Activated B cell treated with CpG ODN at 0.5 μM for 24 hours (primary cell): ENCODE results near the gene THRA. TPM values are rescaled to one million over a fixed set of nuclear protein-coding genes. Genes with fewer than 3 reads are reported as not detected.
A peak's percentile ranks its signal among the peaks of the same experiment; 100 is the strongest.

ENCODE experiments used
- ATAC-seq: fragments of 200-7000 bp; cut with Tn5 transposase; one replicate; pipeline ENCODE4 v1.10.0; 2021; ENCODE audit warnings: low read depth, mild to moderate bottlenecking, moderate library complexity
- CTCF ChIA-PET: fragments of 350-600 bp; sonication (Branson Sonifier 250); formaldehyde crosslinking; loops from one replicate; lab custom pipeline; 2021; ENCODE audit warnings: antibody characterized with exemption; lab: Charles Lee
- POLR2A ChIA-PET: fragments of 350-600 bp; sonication (Branson Sonifier 250); formaldehyde crosslinking; loops from one replicate; lab custom pipeline; 2021; ENCODE audit warnings: antibody characterized with exemption; lab: Charles Lee
- DNase-seq: peaks from one replicate; pipeline ENCODE4 v3.0.0; 2022
- H3K27ac Mint-ChIP-seq: one replicate; pipeline ENCODE4 v1.8.0; 2020; ENCODE audit warnings: mixed read lengths
- H3K27me3 Mint-ChIP-seq: one replicate; pipeline ENCODE4 v1.8.0; 2021; ENCODE audit warnings: mixed read lengths
- H3K36me3 Mint-ChIP-seq: one replicate; pipeline ENCODE4 v1.8.0; 2021; ENCODE audit warnings: low read depth, mixed read lengths
- H3K4me1 Mint-ChIP-seq: one replicate; pipeline ENCODE4 v1.8.0; 2021; ENCODE audit warnings: mixed read lengths
- H3K4me3 Mint-ChIP-seq: one replicate; pipeline ENCODE4 v1.8.0; 2020; ENCODE audit warnings: mild to moderate bottlenecking, mixed read lengths
- H3K9me3 Mint-ChIP-seq: one replicate; pipeline ENCODE4 v1.8.0; 2020; ENCODE audit warnings: mixed read lengths
- intact Hi-C: fragments of 100-400 bp; cut with micrococcal nuclease; formaldehyde crosslinking; loops from one replicate; pipeline ENCODE4 v1.15.1; 2024
- total RNA-seq: library from RNA; stranded (reverse); gene quantifications from 2 replicates; pipeline ENCODE4 v1.2.3, GENCODE V29; 2022
- TF ChIP-seq, protein P1 (sequence below): fragments of 200-600 bp; IDR thresholded peaks from one replicate; pipeline ENCODE4 v1.8.0; 2022; ENCODE audit warnings: antibody characterized with exemption, mild to moderate bottlenecking

The THRA gene
- total RNA-seq, 1 donor from 2014 or later: 5.9 TPM

DNA sequence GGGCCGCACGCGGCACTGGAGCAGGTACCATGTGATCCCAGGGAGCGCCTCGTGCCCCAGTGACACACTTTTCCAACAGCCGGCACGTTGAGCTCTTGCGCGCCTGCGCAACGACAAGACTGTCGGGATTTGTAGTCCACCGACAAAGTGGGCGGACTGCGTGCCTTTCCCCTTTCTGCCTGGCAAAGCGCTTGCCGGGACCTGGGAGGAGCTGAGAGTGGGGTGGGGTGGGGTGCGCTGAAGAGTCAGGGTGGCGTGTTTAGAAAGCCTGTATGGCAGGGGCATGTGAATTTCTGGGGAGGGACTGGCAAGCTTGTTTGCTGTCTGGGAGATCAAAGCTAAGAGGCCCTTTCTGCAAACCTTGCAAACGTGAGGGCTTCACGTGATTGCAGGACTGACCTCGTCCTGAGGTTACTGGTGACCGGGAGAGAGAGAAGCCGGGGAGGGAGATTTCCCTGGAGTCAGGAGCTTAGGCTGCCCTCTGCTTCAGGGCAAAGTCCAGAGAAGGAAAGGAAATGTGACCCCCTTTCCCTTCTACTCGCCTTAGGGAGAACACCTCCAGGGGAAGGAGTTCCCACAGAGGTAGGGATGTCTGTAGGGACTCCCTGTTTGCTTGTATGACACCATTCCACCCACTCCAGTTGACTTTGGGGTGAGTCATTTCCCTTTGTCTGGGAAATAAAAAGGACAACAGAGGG lies 38.1 kb downstream of the THRA start:
- Mint-ChIP-seq H3K27me3 (no peaks in the 10 kb centered on the region), H3K9me3 (no peaks in the 10 kb centered on the region), H3K4me3 (peak overlapping the region; percentile 91), H3K27ac (peak overlapping the region; percentile 90), H3K4me1 (peaks cover 62% of the 10 kb centered on the region), H3K36me3 (peaks cover 11% of the 10 kb centered on the region)
- intact Hi-C loops: loop anchor here (1.0 kb wide), 2 partner anchors 7 to 47 kb away; partner anchors contain the start of gene MED24
- DNase-seq: peak; percentile 79
- ATAC-seq: peak; percentile 5
- ChIA-PET CTCF (interaction anchor here (0.9 to 9.1 kb wide), 4 partner anchors 11 to 91 kb away, joined by 4 to 79 read pairs (median 10); no protein-coding TSS in a partner anchor), POLR2A (interaction anchor here (0.6 to 7.8 kb wide), 18 partner anchors 8 to 1589 kb away, joined by 3 to 113 read pairs (median 4); partner anchors contain the start of genes CASC3, MED24, PSMD3 and THRA)
- TF ChIP-seq, protein P1, sequence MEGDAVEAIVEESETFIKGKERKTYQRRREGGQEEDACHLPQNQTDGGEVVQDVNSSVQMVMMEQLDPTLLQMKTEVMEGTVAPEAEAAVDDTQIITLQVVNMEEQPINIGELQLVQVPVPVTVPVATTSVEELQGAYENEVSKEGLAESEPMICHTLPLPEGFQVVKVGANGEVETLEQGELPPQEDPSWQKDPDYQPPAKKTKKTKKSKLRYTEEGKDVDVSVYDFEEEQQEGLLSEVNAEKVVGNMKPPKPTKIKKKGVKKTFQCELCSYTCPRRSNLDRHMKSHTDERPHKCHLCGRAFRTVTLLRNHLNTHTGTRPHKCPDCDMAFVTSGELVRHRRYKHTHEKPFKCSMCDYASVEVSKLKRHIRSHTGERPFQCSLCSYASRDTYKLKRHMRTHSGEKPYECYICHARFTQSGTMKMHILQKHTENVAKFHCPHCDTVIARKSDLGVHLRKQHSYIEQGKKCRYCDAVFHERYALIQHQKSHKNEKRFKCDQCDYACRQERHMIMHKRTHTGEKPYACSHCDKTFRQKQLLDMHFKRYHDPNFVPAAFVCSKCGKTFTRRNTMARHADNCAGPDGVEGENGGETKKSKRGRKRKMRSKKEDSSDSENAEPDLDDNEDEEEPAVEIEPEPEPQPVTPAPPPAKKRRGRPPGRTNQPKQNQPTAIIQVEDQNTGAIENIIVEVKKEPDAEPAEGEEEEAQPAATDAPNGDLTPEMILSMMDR: no peak

DNA sequence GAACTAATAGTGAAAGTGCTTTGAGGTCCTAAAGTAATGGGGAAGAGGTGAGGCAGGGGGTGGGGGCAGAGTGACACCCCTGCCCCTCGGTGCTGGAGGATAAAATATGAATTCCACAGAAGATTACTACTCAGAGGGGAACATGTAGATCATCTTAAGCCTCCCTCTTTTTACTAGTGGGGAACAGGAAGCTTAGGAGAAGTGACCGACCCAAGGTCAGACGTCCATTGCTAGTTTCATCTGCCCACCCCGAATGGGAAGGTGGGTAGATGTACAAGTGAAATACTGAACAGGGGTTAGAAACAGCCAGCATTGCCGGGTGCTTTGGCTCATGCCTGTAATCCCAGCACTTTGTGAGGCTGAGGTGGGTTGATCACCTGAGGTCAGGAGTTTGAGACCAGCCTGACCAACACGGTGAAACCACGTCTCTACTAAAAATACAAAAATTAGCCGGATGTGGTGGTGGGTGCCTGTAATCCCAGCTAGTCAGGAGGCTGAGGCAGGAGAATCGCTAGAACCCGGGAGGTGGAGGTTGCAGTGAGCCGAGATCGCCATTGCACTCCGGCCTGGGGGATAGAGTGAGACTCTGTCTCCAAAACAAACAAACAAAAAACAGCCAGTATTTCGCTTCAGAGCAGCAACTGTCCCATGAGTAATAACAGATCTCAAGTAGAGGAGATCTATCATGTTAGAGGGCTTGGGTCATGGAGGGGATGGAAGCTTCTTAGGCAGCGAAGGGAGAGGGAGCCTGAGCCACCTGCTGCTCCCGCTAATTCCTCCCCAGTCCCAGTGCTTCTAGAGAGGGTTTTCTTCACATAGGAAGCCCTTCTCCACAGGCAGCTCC lies 38.8 kb downstream of the THRA start:
- H3K4me1 Mint-ChIP-seq: peaks cover 62% of the 10 kb centered on the region
- DNase-seq (no peak), ATAC-seq (no peak)
- H3K27ac Mint-ChIP-seq: peak overlapping the region; percentile 90
- ChIA-PET CTCF (interaction anchor here (0.9 to 9.1 kb wide), 4 partner anchors 11 to 90 kb away, joined by 4 to 79 read pairs (median 6); no protein-coding TSS in a partner anchor), POLR2A (interaction anchor here (0.6 to 7.8 kb wide), 10 partner anchors 9 to 1587 kb away, joined by 3 to 113 read pairs (median 4); partner anchors contain the start of genes CASC3, EIF1, PSMD3 and THRA)
- TF ChIP-seq, protein P1: no peak
- H3K27me3 Mint-ChIP-seq: no peaks in the 10 kb centered on the region
- no peaks in the 10 kb centered on the region for H3K9me3 Mint-ChIP-seq
- peaks cover 5% of the 10 kb centered on the region for H3K36me3 Mint-ChIP-seq
- intact Hi-C loops: no loop called here
- H3K4me3 Mint-ChIP-seq: peak overlapping the region; percentile 91

DNA sequence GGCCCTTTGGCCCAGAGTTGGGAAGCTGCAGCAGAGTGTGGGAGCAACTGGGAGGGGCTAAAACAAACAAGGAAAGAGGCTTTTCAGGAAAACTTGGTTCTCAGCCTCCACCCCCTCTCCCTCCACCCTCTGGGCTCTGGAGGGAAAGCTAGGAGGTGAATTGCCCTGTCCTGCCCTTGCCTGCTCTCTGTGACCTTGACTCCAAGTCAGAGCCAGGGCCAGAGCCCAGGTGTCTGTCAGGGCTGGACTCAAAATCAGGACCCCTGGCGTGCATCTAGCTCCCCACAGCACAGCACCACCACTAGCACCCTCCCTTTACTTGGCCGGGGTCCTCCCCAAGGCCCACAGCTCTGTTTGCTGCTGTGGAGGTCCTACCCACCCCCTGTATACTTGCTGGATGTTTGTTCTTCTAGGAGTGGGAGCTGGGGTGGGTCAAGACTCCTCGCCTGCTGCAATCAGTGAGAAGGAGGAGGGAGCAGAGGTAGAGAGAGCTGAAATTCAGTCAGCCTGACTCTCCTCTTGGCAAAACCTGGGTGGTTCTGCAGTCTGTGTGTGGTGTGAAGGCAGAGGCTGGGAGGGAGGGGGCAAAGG lies 40.4 kb downstream of the THRA start:
- Mint-ChIP-seq H3K27ac (no peak overlapping the region), H3K36me3 (no peaks in the 10 kb centered on the region), H3K4me3 (no peak overlapping the region), H3K27me3 (no peaks in the 10 kb centered on the region), H3K4me1 (peaks cover 62% of the 10 kb centered on the region), H3K9me3 (no peaks in the 10 kb centered on the region)
- intact Hi-C loops: no loop called here
- TF ChIP-seq, protein P1: no peak
- CTCF ChIA-PET: interaction anchor here (1.5 to 2.3 kb wide), 3 partner anchors 8 to 17 kb away, joined by 4 to 8 read pairs (median 6); no protein-coding TSS in a partner anchor
- POLR2A ChIA-PET: interaction anchor here (1.5 kb wide), 1 partner anchor 10 kb away, joined by 6 read pairs; no protein-coding TSS in a partner anchor
- no peak for ATAC-seq
- no peak for DNase-seq

DNA sequence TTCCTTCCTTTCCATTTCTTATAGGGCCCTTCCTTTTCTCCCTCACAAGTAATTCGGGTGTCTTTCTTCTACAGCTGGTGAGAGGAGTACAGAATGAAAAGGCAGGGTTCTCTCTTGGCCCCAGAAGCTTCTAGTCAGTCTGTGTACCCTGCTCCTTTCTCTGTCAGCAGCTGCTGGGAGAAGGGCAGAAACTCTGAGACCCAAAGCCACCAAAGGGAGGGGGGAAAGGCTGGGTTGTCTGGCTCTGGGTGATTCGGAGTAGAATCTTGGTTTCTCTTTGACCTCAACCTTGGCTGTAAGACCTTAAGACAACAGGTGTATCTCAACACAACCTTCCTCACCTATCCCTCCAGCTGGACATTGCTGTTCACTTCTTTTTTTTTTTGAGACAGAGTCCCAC lies 40.9 kb downstream of the THRA start:
- H3K27ac Mint-ChIP-seq: no peak overlapping the region
- H3K36me3 Mint-ChIP-seq: no peaks in the 10 kb centered on the region
- H3K4me3 Mint-ChIP-seq: no peak overlapping the region
- ATAC-seq (no peak), DNase-seq (no peak)
- TF ChIP-seq, protein P1: no peak
- peaks cover 62% of the 10 kb centered on the region for H3K4me1 Mint-ChIP-seq
- H3K9me3 Mint-ChIP-seq: no peaks in the 10 kb centered on the region
- intact Hi-C loops: no loop called here
- ChIA-PET CTCF (interaction anchor here (1.5 to 2.3 kb wide), 3 partner anchors 7 to 18 kb away, joined by 4 to 8 read pairs (median 6); no protein-coding TSS in a partner anchor), POLR2A (interaction anchor here (1.5 kb wide), 1 partner anchor 10 kb away, joined by 6 read pairs; no protein-coding TSS in a partner anchor)
- no peaks in the 10 kb centered on the region for H3K27me3 Mint-ChIP-seq
